ENCODE measurements around the gene ACBD6. TPM values are rescaled to one million over a fixed set of nuclear protein-coding genes. Genes with fewer than 3 reads are reported as not detected.

ACBD6 gene
- total and polyA plus RNA-seq, 2 of the 4 experiments (the other 2 are of a cell fraction) = 52.5 to 59.1 TPM

DNA sequence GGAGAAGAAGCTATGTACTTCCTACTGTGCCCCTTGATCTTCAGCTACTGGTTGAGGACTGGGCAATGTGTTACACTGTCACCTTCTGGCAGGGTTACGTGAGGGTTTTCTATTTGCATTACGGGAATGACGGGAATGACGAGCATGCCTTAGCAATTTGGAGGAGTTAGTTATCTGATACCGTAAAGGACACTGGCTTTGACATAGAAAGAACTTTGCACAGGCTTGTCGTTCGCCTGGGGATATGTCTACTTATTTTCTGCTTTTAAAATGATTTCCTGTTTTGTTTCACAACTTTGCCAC, 19.8 kb upstream of the ACBD6 start:
- no peaks in the 10 kb centered on the region for H3K79me1 ChIP-seq (ENCODE audit: low read depth in 1 of 2, low read length in 2 of 2)

More for the DNA sequence above, 19.8 kb upstream of the ACBD6 start:
- ChIA-PET POLR2A (ENCODE audit: unreplicated experiment) (no interaction called here), CTCF (interaction anchor here (1.0 kb wide), 1 partner anchor 341 kb away, joined by 3 read pairs; no protein-coding TSS in a partner anchor)
- Histone ChIP-seq H2BK15ac (ENCODE audit: low read depth, low read length) (peak overlapping the region; percentile 29; the same call in 1 of the 3 replicates), H3K4ac (ENCODE audit: low read depth, low read length) (peak overlapping the region; percentile 49), H4K20me1 (ENCODE audit: insufficient read depth, low read length) (no peaks in the 10 kb centered on the region), H3K4me1 (ENCODE audit: control insufficient read depth, insufficient read depth, low read length) (peaks cover 24% of the 10 kb centered on the region), H4K8ac (ENCODE audit: low read depth in 2 of 2, low read length in 2 of 2) (peak overlapping the region in 1 of 2 experiments; percentile 48; a peak in 1 of 4 replicates), H3K23ac (ENCODE audit: low read depth, low read length) (peak overlapping the region; percentile 68; the same call in 1 of the 2 replicates), H4K5ac (ENCODE audit: low read depth, low read length) (peak overlapping the region; percentile 24; the same call in 1 of the 2 replicates), H3K27me3 (ENCODE audit: control insufficient read depth, insufficient read depth, low read length) (no peaks in the 10 kb centered on the region), H2AFZ (replicated peaks; ENCODE audit: low read length, poor library complexity) (no peak overlapping the region), H3K27ac (ENCODE audit: insufficient read depth, low read length) (peak overlapping the region; percentile 41; the same call in 1 of the 2 replicates), H3K56ac (ENCODE audit: extremely low read depth, insufficient read depth, low read length) (no peak overlapping the region), H3K4me3 (ENCODE audit: insufficient read depth, low read depth, low read length) (no peak overlapping the region), H3K14ac (replicated peaks; ENCODE audit: low read depth, low read length) (0 out of 2 replicates have a peak overlapping the region, but pooled peaks have one; percentile 38), H2AK9ac (replicated peaks; ENCODE audit: low read depth, low read length, poor library complexity) (no peak overlapping the region), H3K9ac (ENCODE audit: low read depth, low read length) (no peak overlapping the region), H2BK120ac (ENCODE audit: low read depth, low read length) (peak overlapping the region; percentile 67), H3K9me1 (ENCODE audit: insufficient read depth, low read length) (peaks cover 18% of the 10 kb centered on the region), H3K9me3 (ENCODE audit: control insufficient read depth, insufficient read depth, low read length) (peaks cover 2% of the 10 kb centered on the region; the same call in 1 of the 2 replicates), H2BK5ac (ENCODE audit: low read depth, low read length, poor library complexity, severe bottlenecking) (no peak overlapping the region), H3K18ac (ENCODE audit: low read depth, low read length) (peak overlapping the region; percentile 40), H3K4me2 (ENCODE audit: low read depth, low read length) (no peak overlapping the region), H3K36me3 (ENCODE audit: control insufficient read depth, insufficient read depth, low read length) (no peaks in the 10 kb centered on the region), H2BK20ac (ENCODE audit: low read depth, low read length) (peak overlapping the region; percentile 60), H2AK5ac (ENCODE audit: low read depth, low read length) (peak overlapping the region; percentile 52; the same call in 1 of the 2 replicates), H4K91ac (ENCODE audit: insufficient read depth, low read depth, low read length) (no peak overlapping the region)
- DNase-seq = no peak
- intact Hi-C loops (cut with micrococcal nuclease) = no loop called here
- no CpG with 5 or more reads among the region's 7 CpGs for WGBS, 2 experiments (ENCODE audit: extremely low coverage in 2 of 2, insufficient read length in 1 of 2)
- dilution Hi-C loops (cut with HindIII; ENCODE audit: low sequenced_read_pairs, unreplicated experiment) = no loop called here
- in situ Hi-C loops (cut with MboI; ENCODE audit: low sequenced_read_pairs) = no loop called here
- ATAC-seq (ENCODE audit: low read depth) = no peak
- TF ChIP-seq MAZ (IDR thresholded peaks at IDR 0.05; ENCODE audit: borderline replicate concordance, low read depth, low read length) (no peak), FOS (IDR thresholded peaks at IDR 0.05; ENCODE audit: low read depth, low read length) (no peak), NFE2L2 (IDR thresholded peaks at IDR 0.05; ENCODE audit: low read depth, low read length) (no peak), MAFK (IDR thresholded peaks at IDR 0.05; ENCODE audit: low read depth, low read length) (no peak)
- BruUV-seq (replicated peaks) = no TSS peak
